Natural killer cell treated with Interleukin-12 subunit alpha and Interleukin-12 subunit beta and Interleukin-15 and Interleukin-18, amount 100 ng/mL, for 72 hours (primary cell): Measurements from ENCODE around the gene CXCR1. TPM values are rescaled to one million over a fixed set of nuclear protein-coding genes. Genes with fewer than 3 reads are reported as not detected.
"Not testable (repeated sequence)": the region's sequence is repeated elsewhere in the genome, so short reads cannot be mapped to it uniquely, and the experiment has no call there.

Experiments
- ATAC-seq, 2 donors: fragments of 150-1000 bp; cut with Tn5 transposase in 1 of 2; sonication (Bioruptor Pico), chemical (Tn5 transposase) in 1 of 2; 2 replicates each; pipeline ENCODE4 v1.10.0; 2021
- DNase-seq: peaks from one replicate; pipeline ENCODE4 v3.0.0; 2022; ENCODE audit warnings: low spot score
- H3K27ac Mint-ChIP-seq, 2 donors: 1 replicate in 1 of 2; 2 replicates in 1 of 2; pipeline ENCODE4 v1.8.0; 2022; ENCODE audit warnings: mixed read lengths in 2 of 2, mild to moderate bottlenecking in 1 of 2, moderate library complexity in 1 of 2
- H3K27me3 Mint-ChIP-seq, 2 donors: 1 replicate in 1 of 2; 2 replicates in 1 of 2; pipeline ENCODE4 v1.8.0; 2022; ENCODE audit warnings: mixed read lengths in 2 of 2
- H3K36me3 Mint-ChIP-seq: one replicate; pipeline ENCODE4 v1.8.0; 2022; ENCODE audit warnings: mixed read lengths
- H3K4me1 Mint-ChIP-seq, 2 donors: 1 replicate in 1 of 2; 2 replicates in 1 of 2; pipeline ENCODE4 v1.8.0; 2022; ENCODE audit warnings: low read depth in 2 of 2, mixed read lengths in 2 of 2, mild to moderate bottlenecking in 1 of 2
- H3K4me3 Mint-ChIP-seq: one replicate; pipeline ENCODE4 v1.8.0; 2022; ENCODE audit warnings: mixed read lengths
- H3K9me3 Mint-ChIP-seq: 2 replicates; pipeline ENCODE4 v1.8.0; 2022; ENCODE audit warnings: mixed read lengths
- total RNA-seq, 2 donors: library from RNA; stranded (reverse); gene quantifications; one replicate each; pipeline ENCODE4 v1.2.3, GENCODE V29; 2022

The CXCR1 gene
- total RNA-seq, 2 donors from 2014 or later, result 0.28 TPM; not detected in 1

- Mint-ChIP-seq H3K27me3 (peaks cover 6 to 8% of the 10 kb centered on the region in 2 donors), H3K27ac (no peak overlapping the region), H3K9me3 (no peaks in the 10 kb centered on the region), H3K4me3 (no peak overlapping the region), H3K4me1 (peaks cover 4 to 11% of the 10 kb centered on the region in 2 donors), H3K36me3 (no peaks in the 10 kb centered on the region)
- no peak for DNase-seq
- no peak for ATAC-seq
Observed at GRCh38 chr2:218180467-218181114, 13.8 kb upstream of the CXCR1 start.

- DNase-seq (no peak), ATAC-seq (no peak)
- no peak overlapping the region for H3K27ac Mint-ChIP-seq
- peaks cover 0 to 7% of the 10 kb centered on the region in 2 donors for H3K4me1 Mint-ChIP-seq
- no peaks in the 10 kb centered on the region for H3K9me3 Mint-ChIP-seq
- no peaks in the 10 kb centered on the region for H3K36me3 Mint-ChIP-seq
- no peak overlapping the region for H3K4me3 Mint-ChIP-seq
- peaks cover 6 to 8% of the 10 kb centered on the region in 2 donors for H3K27me3 Mint-ChIP-seq
Observed at GRCh38 chr2:218179782-218180181, 13.0 kb upstream of the CXCR1 start.

- no peak for ATAC-seq
- Mint-ChIP-seq H3K36me3 (no peaks in the 10 kb centered on the region), H3K4me1 (peaks cover 19% of the 10 kb centered on the region in 2 donors), H3K4me3 (no peak overlapping the region), H3K27me3 (no peaks in the 10 kb centered on the region), H3K9me3 (no peaks in the 10 kb centered on the region), H3K27ac (no peak overlapping the region)
- no peak for DNase-seq
Observed at GRCh38 chr2:218172845-218173244, 6.1 kb upstream of the CXCR1 start.

- H3K27me3 Mint-ChIP-seq, ATAC-seq, H3K4me3 Mint-ChIP-seq, H3K36me3 Mint-ChIP-seq, H3K27ac Mint-ChIP-seq, H3K9me3 Mint-ChIP-seq, DNase-seq: not testable (repeated sequence)
- peaks cover 29 to 30% of the 10 kb centered on the region in 2 donors for H3K4me1 Mint-ChIP-seq
Observed at GRCh38 chr2:218171744-218172143, 5.0 kb upstream of the CXCR1 start.

- peak overlapping the region in 1 of 2 donors; percentile 59 for H3K27ac Mint-ChIP-seq
- H3K9me3 Mint-ChIP-seq, result no peaks in the 10 kb centered on the region
- peaks cover 43% of the 10 kb centered on the region in 2 donors for H3K4me1 Mint-ChIP-seq
- ATAC-seq (no peak), DNase-seq (no peak)
- no peaks in the 10 kb centered on the region for H3K36me3 Mint-ChIP-seq
- no peak overlapping the region for H3K4me3 Mint-ChIP-seq
- H3K27me3 Mint-ChIP-seq, result no peaks in the 10 kb centered on the region
Observed at GRCh38 chr2:218169757-218170546, 3.2 kb upstream of the CXCR1 start.

- ATAC-seq (peak; percentile 70 to 73), DNase-seq (peak; percentile 75)
- Mint-ChIP-seq H3K4me3 (no peak overlapping the region), H3K4me1 (peaks cover 53 to 54% of the 10 kb centered on the region in 2 donors), H3K27me3 (no peaks in the 10 kb centered on the region), H3K36me3 (peaks cover 7% of the 10 kb centered on the region), H3K9me3 (no peaks in the 10 kb centered on the region), H3K27ac (peak overlapping the region in 1 of 2 donors; percentile 63)
Observed at GRCh38 chr2:218168635-218169462, 2.1 kb upstream of the CXCR1 start.

GRCh38 chr2:218168016-218168415, 1.3 kb upstream of the CXCR1 start:
- peaks cover 57 to 61% of the 10 kb centered on the region in 2 donors for H3K4me1 Mint-ChIP-seq

GRCh38 chr2:218162814-218163213, 3.9 kb downstream of the CXCR1 start:
- Mint-ChIP-seq H3K27me3 (no peaks in the 10 kb centered on the region), H3K36me3 (peaks cover 9% of the 10 kb centered on the region), H3K4me3 (no peak overlapping the region), H3K9me3 (no peaks in the 10 kb centered on the region), H3K4me1 (peaks cover 51 to 55% of the 10 kb centered on the region in 2 donors), H3K27ac (peak overlapping the region in 1 of 2 donors; percentile 8)
- ATAC-seq (no peak), DNase-seq (no peak)

More at GRCh38 chr2:218168016-218168415, 1.3 kb upstream of the CXCR1 start:
- Mint-ChIP-seq H3K4me3 (peak overlapping the region; percentile 20), H3K36me3 (peaks cover 9% of the 10 kb centered on the region), H3K27me3 (no peaks in the 10 kb centered on the region), H3K9me3 (no peaks in the 10 kb centered on the region), H3K27ac (peak overlapping the region in 1 of 2 donors; percentile 89)
- DNase-seq (no peak), ATAC-seq (no peak)

GRCh38 chr2:218161644-218162043, 5.1 kb downstream of the CXCR1 start:
- Mint-ChIP-seq H3K36me3 (peaks cover 9% of the 10 kb centered on the region), H3K4me3 (no peak overlapping the region), H3K4me1 (peaks cover 39 to 45% of the 10 kb centered on the region in 2 donors), H3K27ac (peak overlapping the region in 1 of 2 donors; percentile 8), H3K27me3 (no peaks in the 10 kb centered on the region), H3K9me3 (no peaks in the 10 kb centered on the region)
- DNase-seq (no peak), ATAC-seq (no peak)

GRCh38 chr2:218155953-218156479, 10.7 kb downstream of the CXCR1 start:
- H3K4me3 Mint-ChIP-seq, result no peak overlapping the region
- no peaks in the 10 kb centered on the region for H3K36me3 Mint-ChIP-seq
- DNase-seq (no peak), ATAC-seq (no peak)
- no peaks in the 10 kb centered on the region for H3K4me1 Mint-ChIP-seq
- H3K27me3 Mint-ChIP-seq, result no peaks in the 10 kb centered on the region
- no peak overlapping the region for H3K27ac Mint-ChIP-seq
- H3K9me3 Mint-ChIP-seq, result no peaks in the 10 kb centered on the region

GRCh38 chr2:218152777-218153176, 14.0 kb downstream of the CXCR1 start:
- no peak overlapping the region for H3K27ac Mint-ChIP-seq
- H3K9me3 Mint-ChIP-seq, result no peaks in the 10 kb centered on the region
- DNase-seq (no peak), ATAC-seq (no peak)
- no peak overlapping the region for H3K4me3 Mint-ChIP-seq
- H3K36me3 Mint-ChIP-seq, result no peaks in the 10 kb centered on the region
- peaks cover 12 to 13% of the 10 kb centered on the region in 2 donors for H3K4me1 Mint-ChIP-seq
- peaks cover 0 to 10% of the 10 kb centered on the region in 2 donors for H3K27me3 Mint-ChIP-seq

- peaks cover 0 to 10% of the 10 kb centered on the region in 2 donors for H3K27me3 Mint-ChIP-seq
- peaks cover 12 to 13% of the 10 kb centered on the region in 2 donors for H3K4me1 Mint-ChIP-seq
- H3K27ac Mint-ChIP-seq, result no peak overlapping the region
- DNase-seq (no peak), ATAC-seq (no peak)
- no peaks in the 10 kb centered on the region for H3K9me3 Mint-ChIP-seq
- no peak overlapping the region for H3K4me3 Mint-ChIP-seq
- H3K36me3 Mint-ChIP-seq, result no peaks in the 10 kb centered on the region
Observed at GRCh38 chr2:218152172-218152571, 14.6 kb downstream of the CXCR1 start.

GRCh38 chr2:218149848-218150440, 16.8 kb downstream of the CXCR1 start:
- peaks cover 12 to 13% of the 10 kb centered on the region in 2 donors for H3K4me1 Mint-ChIP-seq
- H3K9me3 Mint-ChIP-seq, result no peaks in the 10 kb centered on the region
- H3K36me3 Mint-ChIP-seq, result no peaks in the 10 kb centered on the region
- DNase-seq (no peak), ATAC-seq (no peak)
- peaks cover 0 to 10% of the 10 kb centered on the region in 2 donors for H3K27me3 Mint-ChIP-seq
- H3K27ac Mint-ChIP-seq, result no peak overlapping the region
- H3K4me3 Mint-ChIP-seq, result no peak overlapping the region
